22Rv1 (cell line): ENCODE results near the gene IL18R1.

Source experiments
- CTCF ChIP-seq: fragments of 450-650 bp; IDR thresholded peaks from 2 replicates; pipeline ENCODE4 v1.5.1; 2017; ENCODE audit warnings: mild to moderate bottlenecking
- ZFX ChIP-seq: fragments of 450-650 bp; IDR thresholded peaks from 2 replicates; pipeline ENCODE4 v1.6.1; 2017; ENCODE audit warnings: antibody characterized with exemption, borderline replicate concordance

- TF ChIP-seq CTCF (no peak), ZFX (no peak)
Measured at GRCh38 chr2:102410952-102411351, 55.4 kb downstream of the IL18R1 start.
